Retinal pigment epithelial cell (primary cell): ENCODE data around the gene DNAJC11.

Experiments
- DNase-seq: peaks from one replicate; pipeline ENCODE4 v3.0.0-alpha.2; 2010; ENCODE audit warnings: low read depth
- H3K4me3 ChIP-seq: 2 replicates; pipeline ENCODE4 v1.5.1; 2011; ENCODE audit warnings: mild to moderate bottlenecking, low read length, control low read depth, moderate library complexity
- CTCF ChIP-seq: conservative IDR thresholded peaks from 2 replicates; pipeline ENCODE4 v1.5.1; 2011; ENCODE audit warnings: low read depth, low read length, control low read depth, inconsistent platforms

Gene DNAJC11

GRCh38 chr1:6614929-6615785 is 86.5 kb downstream of the DNAJC11 start:
- DNase-seq: no peak
- peak overlapping the region; percentile 62 for H3K4me3 ChIP-seq
- no peak for TF ChIP-seq CTCF

- TF ChIP-seq CTCF: no peak
- peak overlapping the region; percentile 62 for H3K4me3 ChIP-seq
- no peak for DNase-seq
Observed at GRCh38 chr1:6614019-6614928, 87.3 kb downstream of the DNAJC11 start.

DNA sequence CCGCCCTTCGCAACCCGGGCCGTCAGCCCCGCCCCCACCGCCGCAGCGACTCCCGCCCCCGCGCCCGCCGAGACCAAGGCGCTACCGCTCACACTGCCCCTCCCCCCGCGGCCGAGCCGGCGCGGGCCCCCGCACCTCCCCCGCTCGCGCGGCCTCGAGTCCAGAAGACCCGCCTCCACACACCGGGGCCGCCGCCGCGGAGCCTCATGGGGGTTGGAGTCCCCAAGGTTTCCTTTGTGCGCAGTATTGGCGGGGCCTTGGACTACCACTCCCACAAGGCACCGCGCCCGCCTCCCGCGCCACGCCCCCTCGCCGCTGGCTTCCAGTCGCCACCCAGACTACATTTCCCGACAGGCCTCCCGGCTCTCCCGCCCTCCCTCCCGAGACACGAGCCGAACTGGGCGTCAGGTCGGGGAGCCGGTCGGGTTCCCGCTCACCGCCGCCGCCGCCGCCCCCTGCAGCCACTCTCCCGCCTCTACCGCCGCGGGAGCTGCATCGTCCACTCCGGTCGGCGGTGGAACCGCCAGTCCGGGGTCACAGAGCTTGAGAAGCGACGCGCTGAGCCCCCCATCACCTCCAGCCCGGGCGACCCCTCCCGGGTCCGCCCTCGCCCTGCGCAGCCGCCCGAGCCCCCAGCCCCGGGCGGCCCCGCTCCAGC is 88.1 kb downstream of the DNAJC11 start, which contains the start of gene PHF13:
TSS of gene PHF13 (plus strand) at position 371 of the 658 bp plus-strand sequence. CDS start 336 bp downstream, outside the sequence.
- no peak for TF ChIP-seq CTCF

GRCh38 chr1:6612641-6613360 is 88.8 kb downstream of the DNAJC11 start:
- TF ChIP-seq CTCF: no peak
- H3K4me3 ChIP-seq: peak overlapping the region; percentile 74
- no peak for DNase-seq

More for the DNA sequence above, 88.1 kb downstream of the DNAJC11 start, which contains the start of gene PHF13:
- DNase-seq: peak; percentile 94
- peak within 1 kb of the TSS; percentile 74 for H3K4me3 ChIP-seq

GRCh38 chr1:6603915-6604558 is 97.6 kb downstream of the DNAJC11 start:
- peak; percentile 81 for DNase-seq
- TF ChIP-seq CTCF: no peak
- peak overlapping the region; percentile 46 for H3K4me3 ChIP-seq
